HG03457 (cell line): ENCODE data around the gene SIL1.
"Not testable (repeated sequence)": the region's sequence is repeated elsewhere in the genome, so short reads cannot be mapped to it uniquely, and the experiment has no call there.

Experiments
- ATAC-seq: cut with Tn5 transposase; IDR thresholded peaks from one replicate; pipeline ENCODE4 v1.9.1; 2021; ENCODE audit warnings: moderate number of reproducible peaks; ENCODE audit not compliant: unreplicated experiment

SIL1 gene

GRCh38 chr5:139038613-139039305, 159.4 kb downstream of the SIL1 start:
- no peak for ATAC-seq

GRCh38 chr5:139037732-139038131, 160.4 kb downstream of the SIL1 start:
- no peak for ATAC-seq

GRCh38 chr5:139036332-139036731, 161.8 kb downstream of the SIL1 start:
- not testable (repeated sequence) for ATAC-seq

DNA sequence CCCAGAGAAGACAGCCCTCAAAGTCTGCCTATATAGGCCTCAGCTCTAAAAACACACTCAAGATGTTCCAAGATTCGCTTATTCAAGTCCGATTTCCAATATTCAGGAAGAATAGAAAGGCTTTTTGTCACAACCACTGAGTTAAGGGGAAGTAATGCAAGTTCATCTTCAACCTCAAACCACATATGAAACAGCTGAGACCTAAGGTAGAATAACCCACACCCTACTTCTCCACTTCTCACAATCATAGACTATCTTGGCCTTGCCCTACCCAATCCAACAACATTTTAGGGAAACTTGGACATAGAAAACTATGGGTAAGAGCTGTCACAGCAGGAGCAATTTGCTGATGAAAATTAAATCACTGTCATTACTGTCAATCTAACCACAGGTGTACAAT, 171.0 kb downstream of the SIL1 start:
- no peak for ATAC-seq

DNA sequence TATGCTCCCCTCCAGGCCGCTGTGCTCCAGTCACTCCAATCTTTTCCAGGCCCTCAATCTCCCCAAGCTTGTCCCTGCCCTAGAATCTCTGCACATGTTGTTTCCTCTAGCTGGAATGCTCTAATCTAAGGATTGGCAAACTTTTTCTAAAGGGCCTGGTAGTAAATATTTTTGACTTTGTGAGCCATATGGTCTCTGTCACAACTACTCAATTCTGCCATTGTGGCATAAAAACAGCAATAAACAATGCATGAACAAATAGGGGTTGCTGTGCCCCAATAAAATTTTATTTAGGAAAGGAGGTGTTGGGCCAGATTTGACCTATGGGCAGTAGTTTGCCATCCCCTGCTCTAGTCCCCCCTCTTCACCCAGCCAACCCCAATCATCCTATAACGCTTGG, 172.5 kb downstream of the SIL1 start:
- no peak for ATAC-seq

GRCh38 chr5:139023286-139023685, 174.9 kb downstream of the SIL1 start:
- no peak for ATAC-seq

DNA sequence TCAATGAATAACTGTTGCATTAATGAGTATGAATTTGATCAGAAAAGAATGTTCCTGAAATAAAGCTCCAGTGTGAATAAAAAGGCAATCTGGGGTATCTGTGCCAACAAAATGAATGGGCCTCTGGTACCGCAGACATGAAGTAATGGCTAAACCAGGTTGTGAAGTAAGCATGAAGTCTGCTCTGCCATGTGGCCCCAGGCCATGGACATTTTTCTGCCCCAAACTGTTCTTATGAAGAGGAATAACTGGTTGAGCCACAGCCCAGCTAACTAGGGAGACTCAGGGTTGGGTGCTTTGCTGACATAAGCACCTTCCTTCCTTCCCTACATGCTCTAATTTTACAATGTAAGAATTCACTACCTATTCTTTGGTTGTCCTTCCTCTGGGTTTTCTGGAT, 175.6 kb downstream of the SIL1 start:
- no peak for ATAC-seq

DNA sequence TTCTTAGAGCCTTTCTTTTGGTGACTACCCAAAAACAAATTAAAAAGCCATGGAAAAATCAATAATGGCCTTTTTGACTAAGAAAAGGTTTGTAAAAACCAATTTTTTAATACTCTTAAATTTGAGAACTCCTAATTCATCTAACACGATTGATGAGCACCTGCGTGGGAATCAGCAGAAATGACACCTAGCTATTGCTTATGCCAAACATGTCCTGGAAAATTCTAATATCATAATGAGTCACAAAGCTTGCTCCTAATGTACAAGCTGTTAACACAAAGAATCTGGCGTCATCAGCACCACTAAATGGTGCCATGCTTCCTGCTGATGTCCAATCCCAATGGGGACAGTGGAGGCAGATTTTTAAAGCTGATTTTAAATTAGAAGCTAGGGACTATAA, 176.8 kb downstream of the SIL1 start:
- no peak for ATAC-seq

DNA sequence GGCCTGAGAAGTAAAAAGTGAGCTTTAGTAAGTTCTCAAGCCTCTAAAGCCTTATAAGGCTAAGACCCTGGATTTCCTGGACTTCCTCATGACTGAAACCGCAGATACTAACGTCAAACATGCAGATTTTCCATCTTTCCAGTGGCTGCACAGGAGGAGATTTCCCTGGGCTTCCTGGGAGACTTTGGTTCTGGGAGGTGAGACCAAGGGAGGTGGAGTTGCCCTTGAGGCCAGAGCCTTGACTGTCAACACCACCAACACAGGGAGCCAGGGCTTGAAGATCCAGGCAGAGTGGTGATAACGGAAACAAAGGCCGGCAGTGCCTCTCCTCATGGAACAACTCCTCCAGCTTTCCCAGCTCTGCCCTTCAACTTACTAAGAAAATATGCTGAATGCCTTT, 178.3 kb downstream of the SIL1 start:
- no peak for ATAC-seq

DNA sequence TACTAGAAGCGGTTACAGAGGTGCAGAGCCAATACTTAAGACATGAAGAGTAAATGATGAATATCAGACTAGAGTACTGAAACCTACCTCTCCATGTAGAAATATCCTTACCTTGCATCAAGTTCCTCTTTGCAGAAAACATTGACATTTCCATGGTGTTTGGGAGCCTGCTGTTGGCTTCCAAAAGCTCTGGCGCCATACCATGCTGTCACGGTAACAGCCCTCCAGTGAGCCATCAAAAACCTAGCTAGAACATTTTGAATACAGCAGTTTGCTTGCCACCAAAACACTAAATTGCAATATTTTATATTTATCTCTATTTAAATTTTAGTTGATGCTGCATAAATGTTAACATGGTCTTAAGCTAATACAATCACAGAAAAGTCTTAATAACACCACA, 179.0 kb downstream of the SIL1 start:
- no peak for ATAC-seq

DNA sequence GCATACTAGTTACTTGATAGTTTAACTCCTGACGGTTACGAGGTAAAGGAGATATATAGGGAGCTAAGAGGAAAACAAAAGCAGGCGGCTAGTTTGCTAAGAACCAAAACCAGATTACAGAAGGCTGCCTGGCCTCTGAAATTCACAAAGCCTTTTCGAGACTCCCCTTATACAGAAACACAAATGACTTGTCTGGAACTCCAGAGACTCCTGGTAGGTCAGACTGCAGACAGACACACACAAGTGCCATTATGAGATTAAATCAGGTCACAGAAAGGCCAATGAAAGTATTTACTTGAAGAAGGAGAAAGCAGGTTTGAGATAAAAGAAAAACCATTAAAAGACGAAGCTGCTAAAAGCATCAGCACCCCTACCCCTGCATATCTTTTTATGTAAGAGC, 180.5 kb downstream of the SIL1 start:
- no peak for ATAC-seq

- no peak for ATAC-seq
Measured at GRCh38 chr5:139016186-139016585, 182.0 kb downstream of the SIL1 start.

GRCh38 chr5:139014726-139015125, 183.4 kb downstream of the SIL1 start:
- ATAC-seq, result no peak

GRCh38 chr5:139012176-139012575, 186.0 kb downstream of the SIL1 start:
- ATAC-seq, result no peak

- not testable (repeated sequence) for ATAC-seq
Measured at GRCh38 chr5:139011156-139011555, 187.0 kb downstream of the SIL1 start.

GRCh38 chr5:139004374-139005307, 193.5 kb downstream of the SIL1 start:
- no peak for ATAC-seq

- ATAC-seq, result no peak
Measured at GRCh38 chr5:138999674-139000073, 198.5 kb downstream of the SIL1 start.

GRCh38 chr5:138998521-138998920, 199.6 kb downstream of the SIL1 start:
- ATAC-seq, result no peak

GRCh38 chr5:138996120-138996519, 202.0 kb downstream of the SIL1 start:
- ATAC-seq, result no peak

DNA sequence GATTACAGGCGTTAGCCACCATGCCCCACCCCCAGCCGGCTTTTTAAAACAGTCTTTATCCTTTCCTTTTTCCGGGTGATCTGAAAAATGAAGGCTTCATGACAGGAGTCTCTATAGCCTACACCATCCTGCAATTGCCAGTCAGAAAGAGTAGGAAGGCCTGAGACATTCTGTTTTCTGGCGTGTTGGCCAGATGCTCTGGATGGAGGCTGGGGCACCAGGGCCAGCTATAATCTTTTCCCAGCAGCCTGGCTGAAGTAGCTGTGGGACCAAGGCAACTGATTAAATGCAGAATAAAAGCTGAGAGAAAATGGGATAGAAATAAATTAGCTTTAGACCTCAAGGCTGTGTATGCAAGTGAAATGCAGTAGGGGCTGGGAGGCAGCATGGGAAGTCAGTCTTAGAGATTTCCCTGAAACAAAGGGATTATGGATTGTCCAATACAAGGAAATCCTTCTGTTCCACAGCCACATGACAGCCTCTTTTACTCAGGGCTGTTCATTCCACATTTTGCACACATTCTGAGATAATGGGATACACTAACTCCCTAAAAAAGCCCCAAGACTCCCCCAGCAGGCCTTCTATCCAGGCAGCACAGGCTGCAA, 207.1 kb downstream of the SIL1 start:
- no peak for ATAC-seq

DNA sequence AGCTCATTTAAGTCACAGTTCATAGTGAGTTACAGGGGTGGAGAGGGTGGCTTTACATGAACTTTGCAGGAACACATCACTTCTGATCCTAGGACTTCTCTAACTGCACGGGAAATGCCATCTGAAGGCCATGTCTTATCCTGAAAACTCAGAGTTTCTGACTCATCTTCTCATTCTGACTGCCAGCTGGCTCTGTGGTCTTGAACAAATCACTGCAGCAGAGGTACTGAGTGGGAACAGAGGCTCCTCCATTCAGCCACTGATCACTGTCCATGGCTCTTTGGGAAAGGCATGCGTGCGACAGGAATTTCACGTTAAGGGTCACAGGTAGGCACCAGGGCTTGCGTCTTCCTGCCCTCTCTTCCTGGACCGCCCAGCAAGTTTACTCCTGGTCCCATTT, 208.4 kb downstream of the SIL1 start:
- ATAC-seq, result no peak
